ENCODE data around the gene GJC1.

Gene GJC1

DNA sequence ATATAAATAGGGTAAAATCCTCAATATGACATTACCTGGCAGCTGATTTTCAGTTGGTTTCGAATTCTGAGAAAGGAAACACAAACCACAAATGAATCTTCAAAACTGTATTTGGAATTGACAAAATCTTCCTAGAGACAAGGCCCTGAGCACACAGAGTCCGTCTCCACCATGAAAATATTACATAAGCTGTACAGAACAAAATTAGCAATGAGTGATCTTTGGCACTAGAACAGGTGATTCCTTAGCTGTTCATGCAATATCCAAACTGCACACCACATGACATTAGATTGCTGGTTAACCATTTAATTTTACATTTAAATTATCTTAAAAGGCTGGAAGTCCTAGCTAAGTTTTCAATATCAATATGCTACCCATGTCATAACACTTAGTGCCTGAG lies 31.7 kb downstream of the GJC1 start:
- no peak for DNase-seq (ENCODE audit: low read depth)

DNA sequence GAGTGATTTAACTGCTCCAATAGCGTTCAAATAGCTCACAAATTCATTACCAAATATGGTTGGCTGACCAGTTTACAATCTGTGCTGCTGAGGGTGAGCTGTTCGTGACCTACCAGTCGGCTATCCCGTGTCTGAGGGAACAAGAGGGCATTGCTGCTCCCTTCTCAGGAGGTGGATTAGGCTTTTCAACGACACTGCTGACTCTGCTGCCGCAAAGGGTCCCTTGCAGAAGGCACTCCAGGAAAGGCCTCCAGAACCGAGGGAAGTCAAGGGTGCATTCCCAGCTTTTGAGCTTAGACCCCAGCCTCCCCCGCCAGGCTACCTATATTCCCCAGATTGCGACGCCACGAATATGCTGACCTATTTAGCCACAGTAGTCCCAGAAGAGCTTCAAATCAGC lies 32.3 kb downstream of the GJC1 start:
- DNase-seq (ENCODE audit: low read depth), result no peak

DNA sequence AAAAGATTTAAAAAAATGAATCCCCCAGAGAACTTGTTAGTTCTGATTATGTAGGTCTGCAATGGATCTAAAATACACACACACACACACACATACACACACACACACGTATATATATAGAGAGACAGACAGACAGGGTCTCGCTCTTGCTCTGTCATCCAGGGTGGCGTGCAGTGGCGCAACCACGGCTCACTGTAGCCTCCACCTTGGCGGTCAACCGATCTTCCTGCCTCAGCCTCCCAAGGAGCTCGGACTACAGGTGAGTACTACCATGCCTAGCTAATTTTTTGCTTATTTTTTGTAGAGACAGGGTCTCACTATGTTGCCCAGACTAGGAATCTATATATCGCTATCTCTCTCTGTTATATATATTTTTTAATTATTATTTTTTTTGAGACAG lies 33.4 kb downstream of the GJC1 start:
- no peak for DNase-seq (ENCODE audit: low read depth)

DNA sequence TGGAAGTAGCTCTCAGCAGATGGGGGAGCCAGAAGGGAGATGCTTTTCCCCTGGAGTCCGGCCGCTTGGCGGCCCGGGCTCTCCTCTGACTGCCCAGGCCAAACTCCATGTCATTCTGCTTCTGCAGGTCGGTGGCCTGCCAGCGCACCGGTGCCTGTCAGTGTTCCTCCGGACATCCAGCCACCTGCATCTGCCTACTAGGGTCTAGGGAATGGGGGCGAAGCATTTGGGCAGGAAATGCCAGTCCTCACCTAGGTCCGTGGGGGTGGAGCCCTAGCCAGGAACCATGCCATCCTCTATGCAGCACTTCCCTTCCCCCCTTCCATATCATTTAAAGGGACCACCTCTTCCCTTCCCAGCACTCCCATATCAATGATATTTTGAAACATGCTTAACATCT lies 34.2 kb downstream of the GJC1 start:
- no peak for DNase-seq (ENCODE audit: low read depth)

GRCh38 chr17:44795421-44795820 lies 34.7 kb downstream of the GJC1 start:
- DNase-seq (ENCODE audit: low read depth), result no peak

GRCh38 chr17:44794851-44795413 lies 35.2 kb downstream of the GJC1 start:
- no peak for DNase-seq (ENCODE audit: low read depth)

DNA sequence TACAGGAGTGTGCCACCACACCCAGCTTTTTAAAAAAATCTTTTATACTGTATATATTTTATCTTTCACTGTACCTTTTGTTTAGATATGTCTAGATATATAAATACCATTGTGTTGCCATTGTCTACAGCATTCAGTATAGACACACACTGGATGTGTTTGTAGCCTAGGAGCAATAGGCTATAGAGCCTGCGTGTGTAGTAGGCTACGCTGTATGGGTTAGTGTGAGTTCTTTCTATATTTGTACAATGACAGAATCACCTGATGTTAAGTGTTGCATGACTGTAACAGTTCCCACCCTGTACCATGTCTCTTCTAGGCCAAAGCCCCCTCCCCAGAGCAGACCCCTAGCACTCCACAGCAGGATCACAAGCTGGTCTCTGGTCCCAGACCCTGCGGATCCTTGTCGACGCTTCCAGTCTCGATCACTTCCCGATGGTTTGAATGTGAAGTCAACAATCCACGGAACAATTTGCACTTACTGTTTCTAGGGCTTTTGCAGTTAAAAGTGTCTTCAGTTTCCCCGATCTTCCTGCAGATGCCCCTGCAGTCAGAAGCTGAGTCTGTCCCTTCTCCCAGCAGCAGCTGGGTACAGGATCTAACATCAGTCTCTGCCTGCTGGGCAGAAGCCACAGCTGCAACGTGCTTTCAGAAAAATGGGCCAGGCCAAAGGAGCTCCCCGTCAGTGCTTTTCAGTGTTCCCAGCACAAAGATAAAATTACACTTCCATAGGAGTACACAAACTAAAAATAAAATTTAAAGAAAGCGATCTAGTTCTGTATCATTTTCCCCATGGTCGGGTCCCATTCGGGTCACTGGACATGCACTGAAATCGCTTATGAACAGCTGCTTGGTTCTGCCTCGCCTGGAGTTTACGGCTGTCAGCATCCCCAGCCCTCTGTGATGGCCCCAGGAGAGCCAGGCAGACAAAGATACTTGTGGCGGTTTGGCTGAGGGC lies 35.9 kb downstream of the GJC1 start:
- DNase-seq (ENCODE audit: low read depth), result no peak

- DNase-seq (ENCODE audit: low read depth), result no peak
These were observed 37.8 kb downstream of the GJC1 start for GRCh38 chr17:44792276-44792675.

GRCh38 chr17:44788139-44788538 lies 41.9 kb downstream of the GJC1 start:
- DNase-seq (ENCODE audit: low read depth), result no peak

- DNase-seq (ENCODE audit: low read depth), result no peak
These were observed 42.7 kb downstream of the GJC1 start for GRCh38 chr17:44787271-44787940.

GRCh38 chr17:44786551-44787081 lies 43.5 kb downstream of the GJC1 start:
- no peak for DNase-seq (ENCODE audit: low read depth)

GRCh38 chr17:44785921-44786320 lies 44.2 kb downstream of the GJC1 start:
- DNase-seq (ENCODE audit: low read depth), result no peak

GRCh38 chr17:44782326-44782850 lies 47.7 kb downstream of the GJC1 start:
- DNase-seq (ENCODE audit: low read depth), result no peak

GRCh38 chr17:44781551-44782325 lies 48.3 kb downstream of the GJC1 start:
- DNase-seq (ENCODE audit: low read depth), result no peak

- DNase-seq (ENCODE audit: low read depth), result no peak
These were observed 49.1 kb downstream of the GJC1 start for GRCh38 chr17:44780845-44781480.

- DNase-seq (ENCODE audit: low read depth), result no peak
These were observed 49.9 kb downstream of the GJC1 start for GRCh38 chr17:44780161-44780560.

- peak; percentile 51 for DNase-seq (ENCODE audit: low read depth)
These were observed 50.7 kb downstream of the GJC1 start for GRCh38 chr17:44779211-44780025.

DNA sequence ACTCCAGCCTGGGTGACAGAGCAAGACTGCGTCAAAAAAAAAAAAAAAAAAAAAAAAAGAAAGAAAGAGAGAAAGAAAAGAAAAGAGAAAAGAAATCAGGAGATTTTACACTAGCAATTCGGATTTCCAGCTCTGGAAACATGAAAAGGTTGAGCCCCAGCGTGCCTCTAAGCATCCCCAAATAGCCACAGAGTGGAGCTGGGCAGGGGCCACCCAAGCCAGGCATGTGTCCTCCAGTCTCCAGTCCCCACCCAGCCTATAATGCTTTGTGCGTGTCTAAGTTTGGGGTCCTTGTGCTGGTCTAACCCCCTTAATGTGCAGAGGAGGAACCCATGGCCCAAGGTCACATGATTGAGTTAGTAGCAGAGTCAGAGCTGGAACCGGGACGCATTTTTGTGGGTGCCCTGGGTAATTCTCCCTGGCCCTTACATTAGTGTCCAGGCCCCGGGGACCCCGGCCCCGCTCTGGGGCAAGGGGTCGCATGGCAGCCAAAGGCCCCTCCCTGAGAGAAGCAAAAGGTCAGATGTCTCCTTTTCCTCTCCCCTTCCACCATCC lies 51.4 kb downstream of the GJC1 start:
- DNase-seq (ENCODE audit: low read depth), result no peak

- no peak for DNase-seq (ENCODE audit: low read depth)
These were observed 52.4 kb downstream of the GJC1 start for GRCh38 chr17:44777394-44778348.

All from T-helper 22 cell (primary cell).